Brain pericyte (primary cell): ENCODE measurements around the gene TXNDC15.
"Not testable (repeated sequence)": the region's sequence is repeated elsewhere in the genome, so short reads cannot be mapped to it uniquely, and the experiment has no call there.

Experiments
- DNase-seq: peaks from one replicate; pipeline ENCODE4 v3.0.0-alpha.2; 2012; ENCODE audit warnings: low read depth, low spot score

The TXNDC15 gene

DNA sequence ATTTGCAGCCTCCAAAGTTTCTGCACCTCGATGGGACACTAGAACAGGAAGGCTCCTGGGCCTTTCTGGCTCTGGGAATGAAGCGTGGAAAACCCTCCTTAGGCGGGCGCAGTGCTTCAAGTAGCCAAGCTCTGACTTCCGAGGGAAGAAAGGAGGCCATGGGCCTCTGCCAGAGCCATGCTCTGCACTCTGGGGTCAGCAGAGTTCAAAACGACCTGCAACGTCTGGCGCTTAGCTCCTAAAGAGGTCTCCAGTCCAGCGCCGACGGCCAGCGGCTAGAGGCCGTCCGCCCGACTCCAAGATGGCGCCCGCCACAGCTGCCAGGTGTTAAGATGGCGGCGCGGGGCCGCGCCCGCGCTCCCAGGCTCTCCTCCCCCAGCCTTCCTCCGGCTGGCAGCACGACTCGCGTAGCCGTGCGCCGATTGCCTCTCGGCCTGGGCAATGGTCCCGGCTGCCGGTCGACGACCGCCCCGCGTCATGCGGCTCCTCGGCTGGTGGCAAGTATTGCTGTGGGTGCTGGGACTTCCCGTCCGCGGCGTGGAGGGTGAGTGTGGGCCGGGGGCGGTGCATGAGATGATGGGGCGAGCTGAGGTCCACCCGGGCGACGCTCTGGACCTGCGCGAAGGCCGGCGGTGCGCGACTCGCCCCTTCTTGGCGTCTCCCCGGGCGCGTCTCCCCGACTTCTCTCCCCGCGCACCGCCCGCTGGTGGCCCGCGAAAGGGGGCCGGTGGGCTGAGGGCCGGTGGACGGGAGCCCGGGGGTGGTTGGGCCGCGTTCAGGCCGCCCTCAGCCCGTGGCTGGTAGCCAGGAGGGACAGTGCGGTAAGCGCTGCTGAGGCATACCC, at the start of gene TXNDC15:
TXNDC15 (plus strand) TSS at position 385 of the 844 bp plus-strand sequence; CDS start at position 442, 57 bp downstream.
- DNase-seq = peak; percentile 47

- DNase-seq = no peak
These were observed 49.5 kb upstream of the TXNDC15 start for GRCh38 chr5:134824681-134825080.

GRCh38 chr5:134825212-134825611, 49.0 kb upstream of the TXNDC15 start:
- DNase-seq = no peak

DNA sequence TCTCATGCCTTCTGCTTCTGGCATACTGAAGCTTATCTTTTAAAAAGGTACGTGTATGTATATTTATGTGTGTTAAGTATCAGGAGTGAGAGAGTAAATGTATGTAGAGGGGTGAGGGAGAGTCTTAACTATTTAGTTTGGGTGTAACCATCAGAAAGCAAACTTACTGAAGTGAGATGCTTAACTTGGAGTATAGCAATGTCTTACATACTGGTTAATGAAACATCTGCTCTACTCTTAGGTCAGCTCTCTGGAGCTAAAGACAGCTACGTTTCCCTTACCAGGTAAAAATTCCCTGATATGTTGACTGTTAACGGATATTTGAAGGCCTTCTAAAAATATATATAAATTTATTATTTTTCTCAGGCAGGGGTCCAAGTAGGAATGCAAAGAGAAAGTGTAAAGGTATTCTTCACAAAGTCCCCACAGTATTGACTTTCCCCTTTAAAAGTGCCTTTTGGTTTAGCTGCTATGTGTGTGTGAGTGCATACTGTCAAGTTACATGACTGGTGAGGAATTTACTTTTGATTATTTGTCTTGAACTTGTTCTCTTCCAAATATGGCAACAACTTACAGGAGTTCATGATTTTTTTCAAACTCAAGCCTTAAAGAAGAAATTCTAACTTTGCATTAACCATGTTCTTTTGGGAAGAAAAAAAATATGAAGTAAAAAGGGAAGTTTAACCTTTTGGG, 40.7 kb upstream of the TXNDC15 start:
- DNase-seq = no peak

GRCh38 chr5:134835623-134836022, 38.5 kb upstream of the TXNDC15 start:
- DNase-seq = no peak

DNA sequence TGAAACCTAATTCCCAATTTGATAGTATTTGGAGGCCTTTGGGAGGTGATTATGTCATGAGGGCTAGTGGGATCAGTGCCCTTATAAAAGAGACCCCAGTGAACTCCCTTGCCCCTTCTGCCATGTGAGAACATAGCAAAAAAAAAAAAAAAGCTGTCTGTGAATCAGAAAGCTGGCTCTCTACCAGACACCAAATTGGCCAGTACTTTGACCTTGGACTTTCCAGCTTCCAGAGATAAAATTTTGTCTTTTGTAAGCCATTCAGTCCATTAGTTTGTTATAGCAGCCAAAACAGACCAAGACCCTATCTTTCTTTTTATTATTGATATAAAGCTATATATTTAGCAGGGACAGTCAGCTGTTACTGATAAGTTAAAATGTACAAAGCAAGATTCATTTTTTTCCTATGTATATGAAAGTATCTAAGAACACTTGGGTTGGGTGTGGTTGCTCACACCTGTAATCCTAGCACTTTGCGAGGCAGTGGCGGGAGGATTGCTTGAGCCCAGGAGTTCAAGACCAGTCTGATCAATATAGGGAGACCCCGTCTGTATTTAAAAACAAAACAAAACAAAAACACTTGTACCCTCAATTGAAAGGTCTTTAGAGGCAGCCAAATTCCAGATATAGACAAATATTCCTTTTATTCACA, 36.5 kb upstream of the TXNDC15 start:
- DNase-seq = no peak

DNA sequence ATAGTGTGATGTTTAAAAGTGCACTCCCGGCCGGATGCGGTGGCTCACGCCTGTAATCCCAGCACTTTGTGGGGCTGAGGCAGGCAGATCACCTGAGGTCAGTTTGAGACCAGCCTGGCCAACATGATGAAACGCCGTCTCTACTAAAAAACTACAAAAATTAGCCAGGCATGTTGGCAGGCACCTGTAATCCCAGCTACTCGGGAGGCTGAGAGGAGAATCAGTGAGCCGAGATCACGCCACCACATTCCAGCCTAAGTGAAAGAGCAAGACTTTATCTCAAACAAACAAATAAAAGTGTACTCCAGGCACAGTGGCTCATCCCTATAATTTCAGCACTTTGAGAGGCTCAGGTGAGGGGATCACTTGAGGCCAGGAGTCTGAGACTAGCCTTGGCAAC, 35.8 kb upstream of the TXNDC15 start:
- not testable (repeated sequence) for DNase-seq

- no peak for DNase-seq
These were observed 33.4 kb upstream of the TXNDC15 start for GRCh38 chr5:134840811-134841210.

DNA sequence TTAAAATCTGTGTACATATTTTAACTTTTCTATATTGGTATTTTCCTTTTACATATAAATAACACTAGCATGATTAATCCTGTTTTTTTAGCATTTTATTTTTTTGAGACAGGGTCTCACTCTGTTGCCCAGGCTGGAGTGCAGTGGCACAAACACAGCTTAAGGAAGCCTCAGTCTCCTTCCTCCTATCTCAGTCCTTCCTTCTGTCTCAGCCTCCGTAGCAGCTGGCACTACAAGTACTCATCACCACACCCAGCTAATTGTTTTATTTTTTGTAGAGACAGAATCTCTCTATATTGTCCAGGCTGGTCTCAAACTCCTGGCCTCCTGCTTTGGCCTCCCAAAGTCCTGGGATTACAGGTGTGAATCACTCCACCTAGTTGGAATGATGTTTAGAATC, 29.9 kb upstream of the TXNDC15 start:
- no peak for DNase-seq

DNA sequence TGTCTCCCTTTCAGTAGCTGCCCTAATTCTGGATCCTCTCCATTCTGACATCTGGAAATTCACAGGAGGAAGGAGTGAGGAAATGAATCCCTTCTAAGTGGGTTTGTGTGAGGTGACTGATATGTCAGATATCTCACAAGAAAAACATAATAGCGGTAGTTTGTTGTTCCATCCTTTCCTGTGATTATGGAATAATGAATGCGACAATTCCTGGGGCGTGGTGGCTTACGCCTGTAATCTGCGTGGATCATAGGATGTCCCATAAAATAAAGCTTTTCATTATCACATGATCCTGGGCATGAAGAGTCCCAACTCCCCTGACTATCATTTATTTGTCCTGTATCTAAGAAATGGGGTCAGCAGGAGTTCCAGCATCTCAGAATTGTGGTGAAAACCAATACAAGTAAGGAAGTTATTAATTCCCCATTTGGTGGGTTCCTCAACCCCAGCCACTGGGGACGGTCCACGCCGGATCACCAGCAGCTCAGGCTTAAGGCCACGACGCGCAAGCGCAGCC, 28.8 kb upstream of the TXNDC15 start:
- DNase-seq = no peak

GRCh38 chr5:134845852-134846640, 28.1 kb upstream of the TXNDC15 start, which contains the start of gene C5orf24:
Gene C5orf24, plus strand, starts transcription at chr5:134845968. Its CDS starts 8,933 bp downstream, at chr5:134854901.
- DNase-seq = peak; percentile 93

GRCh38 chr5:134846641-134846960, 27.6 kb upstream of the TXNDC15 start:
- no peak for DNase-seq

- not testable (repeated sequence) for DNase-seq
These were observed 24.7 kb upstream of the TXNDC15 start for GRCh38 chr5:134849434-134849933.

DNA sequence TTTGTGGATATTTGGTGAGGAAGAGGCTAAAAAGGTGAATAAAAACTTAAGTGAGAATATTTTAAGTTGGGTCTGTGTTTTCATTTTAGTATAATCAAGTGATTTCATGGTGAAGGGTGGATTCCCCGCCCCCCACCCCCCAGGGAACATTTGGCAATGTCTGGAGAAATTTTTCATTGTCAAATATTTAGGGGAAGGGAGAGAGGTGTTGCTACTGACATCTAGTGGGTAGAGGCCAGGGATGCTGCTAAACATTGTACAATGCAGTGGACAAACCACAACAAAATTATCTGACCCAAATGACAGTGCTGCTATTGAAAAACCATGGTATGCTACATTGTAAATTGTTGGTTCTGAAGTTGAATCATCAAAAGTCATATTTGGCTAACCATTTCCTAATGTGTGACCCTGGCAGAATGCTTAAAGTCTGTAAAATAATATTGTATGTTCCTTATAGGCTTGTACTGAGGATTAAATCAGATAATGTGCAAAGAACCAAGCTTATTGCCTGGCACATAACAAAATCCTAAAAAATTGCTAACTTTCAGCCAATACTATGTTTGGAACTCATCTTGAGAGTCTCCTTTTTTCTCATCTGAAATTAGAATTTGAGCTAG, 22.8 kb upstream of the TXNDC15 start:
- DNase-seq = no peak

DNA sequence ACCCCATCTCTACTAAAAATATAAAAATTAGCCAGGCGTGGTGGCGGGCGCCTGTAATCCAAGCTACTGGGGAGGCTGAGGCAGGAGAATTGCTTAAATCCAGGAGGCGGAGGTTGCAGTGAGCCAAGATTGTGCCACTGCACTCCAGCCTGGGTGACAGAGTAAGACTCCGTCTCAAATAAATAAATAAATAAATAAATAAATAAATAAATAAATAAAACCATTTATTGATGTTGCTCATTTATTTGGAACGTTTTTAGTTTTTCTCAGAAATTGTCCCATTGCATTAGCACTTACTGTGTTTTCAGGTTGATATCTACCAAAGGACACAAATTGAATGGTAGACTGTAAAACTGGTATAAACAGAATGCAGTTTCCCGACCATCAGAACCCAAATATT, 17.7 kb upstream of the TXNDC15 start:
- DNase-seq = not testable (repeated sequence)

GRCh38 chr5:134857401-134857800, 16.8 kb upstream of the TXNDC15 start:
- no peak for DNase-seq

DNA sequence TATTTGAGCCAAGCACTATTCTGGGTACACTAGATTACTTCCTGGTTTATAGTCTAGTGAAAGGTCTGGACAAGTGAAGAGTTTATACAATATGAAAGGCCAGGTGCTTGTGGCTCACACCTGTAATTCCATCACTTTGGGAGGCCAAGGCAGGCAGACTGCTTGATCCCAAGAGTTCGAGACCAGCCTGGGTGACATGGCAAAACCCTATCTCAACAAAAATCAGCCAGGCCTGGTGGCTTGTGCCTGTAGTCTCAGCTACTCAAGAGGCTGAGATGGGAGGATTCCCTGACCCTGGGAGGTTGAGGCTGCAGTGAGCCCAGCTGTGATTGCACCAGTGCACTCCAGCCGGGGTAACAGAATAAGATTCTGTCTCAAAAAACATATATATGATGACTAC, 9.5 kb upstream of the TXNDC15 start:
- no peak for DNase-seq

DNA sequence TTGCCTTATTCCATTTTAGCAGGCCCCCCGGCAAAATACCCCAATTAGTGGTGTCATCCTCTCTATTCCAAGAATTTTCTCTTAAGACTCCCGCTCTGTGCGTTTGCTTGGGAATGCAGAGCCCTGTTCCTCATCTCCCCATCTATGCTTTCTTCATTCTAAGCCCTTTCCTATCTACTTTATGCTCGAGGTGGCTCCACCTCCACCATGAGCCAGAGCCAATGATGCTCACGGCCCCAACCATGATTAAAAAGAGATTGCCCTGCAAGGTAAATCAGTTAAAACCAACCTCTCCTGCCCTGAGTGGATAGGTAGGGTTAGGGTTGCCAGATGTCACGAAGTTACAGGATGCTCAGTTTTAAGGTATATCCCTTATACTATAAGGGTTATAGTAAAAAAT, 677 bp upstream of the TXNDC15 start:
- DNase-seq = no peak

GRCh38 chr5:134874831-134875655, 872 bp downstream of the TXNDC15 start:
- DNase-seq = peak; percentile 66

DNA sequence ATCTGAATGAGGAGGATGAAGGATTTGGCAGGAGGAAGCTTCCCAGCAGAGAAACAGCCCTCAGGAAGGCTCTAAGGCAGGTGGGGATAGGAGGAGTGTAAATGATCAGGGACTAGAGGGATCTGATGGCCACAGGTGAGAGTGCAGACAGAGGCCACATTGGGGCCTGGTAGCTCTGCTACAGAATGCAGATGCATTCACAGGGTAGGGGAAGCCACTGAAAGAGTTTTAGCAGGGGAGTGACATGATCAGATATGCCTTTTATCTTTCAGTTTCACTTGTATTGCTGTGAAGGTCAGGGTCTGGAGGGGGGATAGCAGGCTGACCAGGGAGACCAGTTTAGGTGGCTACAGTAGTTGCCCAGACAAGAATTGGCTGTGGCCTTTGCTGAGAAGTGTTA, 3.0 kb downstream of the TXNDC15 start:
- DNase-seq = no peak
